GM23338 (cell line): ENCODE data around the gene NADK2. TPM values are rescaled to one million over a fixed set of nuclear protein-coding genes. Genes with fewer than 3 reads are reported as not detected.

Source experiments
- ATAC-seq: fragments of 200-7000 bp; cut with Tn5 transposase; 3 replicates; pipeline ENCODE4 v1.9.1; 2020
- DNase-seq: peaks from one replicate; pipeline ENCODE4 v3.0.0-alpha.2; 2015; ENCODE audit warnings: low spot score
- H2AFZ ChIP-seq: fragments of 200-600 bp; sonication (generic); 2 replicates; pipeline ENCODE4 v1.8.0; 2016; ENCODE audit warnings: antibody characterized with exemption, mild to moderate bottlenecking, moderate library complexity
- H3F3A ChIP-seq: fragments of 200-600 bp; sonication (generic); replicated peaks from 2 replicates; pipeline ENCODE4 v1.8.0; 2017; ENCODE audit warnings: antibody characterized with exemption, mixed run types, low read depth
- H3K27ac ChIP-seq: fragments of 200-600 bp; sonication (generic); 2 replicates; pipeline ENCODE4 v1.6.1; 2016; ENCODE audit warnings: low read depth
- H3K27me3 ChIP-seq: fragments of 200-600 bp; sonication (generic); 2 replicates; pipeline ENCODE4 v1.8.0; 2016; ENCODE audit warnings: mild to moderate bottlenecking, mixed run types, moderate library complexity; ENCODE audit not compliant: insufficient read depth
- H3K36me3 ChIP-seq: fragments of 200-600 bp; sonication (generic); 2 replicates; pipeline ENCODE4 v1.8.0; 2016; ENCODE audit warnings: mild to moderate bottlenecking; ENCODE audit not compliant: insufficient read depth
- H3K4me1 ChIP-seq: fragments of 200-600 bp; sonication (generic); 2 replicates; pipeline ENCODE4 v1.8.0; 2016; ENCODE audit warnings: mild to moderate bottlenecking, moderate library complexity; ENCODE audit not compliant: insufficient read depth
- H3K4me2 ChIP-seq: fragments of 200-600 bp; sonication (generic); 2 replicates; pipeline ENCODE4 v1.7.1; 2017; ENCODE audit warnings: mixed run types
- H3K4me3 ChIP-seq: fragments of 200-600 bp; sonication (generic); 2 replicates; pipeline ENCODE4 v1.6.1; 2016; ENCODE audit warnings: mixed run types
- H3K79me2 ChIP-seq: fragments of 200-600 bp; sonication (generic); replicated peaks from 2 replicates; pipeline ENCODE4 v1.8.0; 2017; ENCODE audit warnings: mild to moderate bottlenecking; ENCODE audit not compliant: insufficient read depth
- H3K9me2 ChIP-seq: fragments of 200-600 bp; sonication (generic); 2 replicates; pipeline ENCODE4 v1.8.0; 2017; ENCODE audit not compliant: insufficient read depth
- H4K20me1 ChIP-seq: fragments of 200-600 bp; sonication (generic); replicated peaks from 2 replicates; pipeline ENCODE4 v1.8.0; 2017; ENCODE audit warnings: mild to moderate bottlenecking; ENCODE audit not compliant: insufficient read depth
- H3K27ac Mint-ChIP-seq: 2 replicates; pipeline ENCODE4 v1.8.0; 2020; ENCODE audit warnings: inconsistent platforms, mild to moderate bottlenecking, moderate library complexity, mixed read lengths
- H3K27me3 Mint-ChIP-seq: 3 replicates; pipeline ENCODE4 v1.8.0; 2022; ENCODE audit warnings: low read depth, mild to moderate bottlenecking, moderate library complexity, mixed read lengths, inconsistent platforms; ENCODE audit not compliant: insufficient read depth, poor library complexity
- H3K36me3 Mint-ChIP-seq: 3 replicates; pipeline ENCODE4 v1.8.0; 2021; ENCODE audit warnings: low read depth, mild to moderate bottlenecking, inconsistent platforms, moderate library complexity, mixed read lengths
- H3K4me1 Mint-ChIP-seq: 3 replicates; pipeline ENCODE4 v1.8.0; 2020; ENCODE audit warnings: mild to moderate bottlenecking, inconsistent platforms, mixed read lengths
- H3K4me3 Mint-ChIP-seq: 3 replicates; pipeline ENCODE4 v1.8.0; 2021; ENCODE audit warnings: moderate library complexity, mild to moderate bottlenecking, inconsistent platforms, mixed read lengths
- H3K9me3 Mint-ChIP-seq: 3 replicates; pipeline ENCODE4 v1.8.0; 2020; ENCODE audit warnings: moderate library complexity, mild to moderate bottlenecking, inconsistent platforms, mixed read lengths
- CREB1 ChIP-seq: fragments of 250-450 bp; sonication (Bioruptor Pico); IDR thresholded peaks from 2 replicates; pipeline ENCODE4 v1.5.0; 2020; ENCODE audit warnings: low read depth, mild to moderate bottlenecking, moderate library complexity
- CTCF ChIP-seq, 2 experiments: fragments of 200-600 bp in 1 of 2; sonication (generic) in 1 of 2; conservative IDR thresholded peaks; 2 replicates each; pipeline versions ENCODE4 v1.5.1 to v1.6.1; 2016 to 2017; ENCODE audit warnings: antibody characterized with exemption in 2 of 2, low read depth in 2 of 2, mild to moderate bottlenecking in 2 of 2, moderate library complexity in 1 of 2
- ETS1 ChIP-seq: IDR thresholded peaks from 2 replicates; pipeline ENCODE4 v1.6.1; 2016; ENCODE audit warnings: antibody characterized with exemption
- EZH2 ChIP-seq: fragments of 200-600 bp; sonication (generic); IDR thresholded peaks from one replicate; pipeline ENCODE4 v1.8.0; 2017; ENCODE audit warnings: antibody characterized with exemption, mild to moderate bottlenecking, low read depth; ENCODE audit not compliant: unreplicated experiment
- EZH2phosphoT487 ChIP-seq: fragments of 200-600 bp; sonication (generic); IDR thresholded peaks from one replicate; pipeline ENCODE4 v1.8.1; 2018; ENCODE audit warnings: antibody characterized with exemption; ENCODE audit not compliant: unreplicated experiment
- JUNB ChIP-seq: IDR thresholded peaks from one replicate; pipeline ENCODE4 v1.6.1; 2016; ENCODE audit warnings: antibody characterized with exemption; ENCODE audit not compliant: unreplicated experiment
- NANOG ChIP-seq: IDR thresholded peaks from 2 replicates; pipeline ENCODE4 v1.6.1; 2016; ENCODE audit warnings: antibody characterized with exemption, borderline replicate concordance
- POLR2AphosphoS5 ChIP-seq: IDR thresholded peaks from 2 replicates; pipeline ENCODE4 v1.6.1; 2016; ENCODE audit warnings: antibody characterized with exemption, low read depth
- REST ChIP-seq: IDR thresholded peaks from one replicate; pipeline ENCODE4 v1.6.1; 2018; ENCODE audit warnings: antibody characterized with exemption; ENCODE audit not compliant: unreplicated experiment
- STAT1 ChIP-seq: IDR thresholded peaks from one replicate; pipeline ENCODE4 v1.6.1; 2016; ENCODE audit warnings: antibody characterized with exemption; ENCODE audit not compliant: unreplicated experiment
- ZNF114 ChIP-seq: fragments of 250-450 bp; sonication (Bioruptor Pico); IDR thresholded peaks from 2 replicates; pipeline ENCODE4 v1.5.0; 2020; ENCODE audit warnings: mild to moderate bottlenecking, moderate library complexity
- ZNF331 ChIP-seq: fragments of 250-450 bp; sonication (Bioruptor Pico); IDR thresholded peaks from 2 replicates; pipeline ENCODE4 v1.5.0; 2020; ENCODE audit warnings: low read depth, mild to moderate bottlenecking, moderate library complexity
- ZNF462 ChIP-seq: fragments of 250-450 bp; sonication (Bioruptor Pico); IDR thresholded peaks from 2 replicates; pipeline ENCODE4 v1.5.0; 2020; ENCODE audit warnings: mild to moderate bottlenecking, moderate library complexity
- polyA plus RNA-seq: library from polyadenylated mRNA; unstranded; fragments of >200 nt; fragmentation: Nextera tagmentation; extraction: Ambion mirVana; gene quantifications from 2 replicates; pipeline ENCODE4 v1.2.1, GENCODE V29; 2016
- total RNA-seq: library from RNA; depleted of rRNA; stranded (reverse); fragments of >200 nt; shearing (Covaris generic); gene quantifications from 2 replicates; pipeline ENCODE4 v1.2.3, GENCODE V29; 2014

NADK2 gene
- total and polyA plus RNA-seq, 2 experiments from 2014 or later: 4.5 to 16.0 TPM

GRCh38 chr5:36155291-36155690, 86.4 kb downstream of the NADK2 start:
- Histone ChIP-seq H3K79me2 (peaks cover 46% of the 10 kb centered on the region), H3K4me2 (no peak overlapping the region), H3K9me2 (no peaks in the 10 kb centered on the region), H4K20me1 (peaks cover 7% of the 10 kb centered on the region), H3K4me1 (no peaks in the 10 kb centered on the region; the same call in 1 of the 2 replicates), H3K36me3 (peaks cover 13% of the 10 kb centered on the region; the same call in 1 of the 2 replicates), H2AFZ (no peak overlapping the region), H3K27ac (no peak overlapping the region), H3F3A (no peaks in the 10 kb centered on the region), H3K27me3 (no peaks in the 10 kb centered on the region), H3K4me3 (no peak overlapping the region)
- DNase-seq: no peak
- peaks cover 68% of the 10 kb centered on the region for H3K36me3 Mint-ChIP-seq
- TF ChIP-seq CTCF (conservative IDR thresholded peaks at IDR 0.05; ENCODE audit: low read depth in 2 of 2) (no peak), ETS1 (no peak), NANOG (no peak), ZNF462 (no peak), REST (no peak), EZH2phosphoT487 (no peak), POLR2AphosphoS5 (no peak), JUNB (no peak), ZNF331 (CRISPR knock-in tag) (no peak), CREB1 (CRISPR knock-in tag) (no peak), ZNF114 (CRISPR knock-in tag) (no peak), STAT1 (no peak), EZH2 (no peak)
- no peaks in the 10 kb centered on the region for H3K27me3 Mint-ChIP-seq
- no peak overlapping the region for H3K27ac Mint-ChIP-seq
- ATAC-seq: no peak
- H3K9me3 Mint-ChIP-seq: no peaks in the 10 kb centered on the region
- H3K4me1 Mint-ChIP-seq: peaks cover 14% of the 10 kb centered on the region; the same call in 2 of the 3 replicates
- no peak overlapping the region for H3K4me3 Mint-ChIP-seq
